NCI-H226 (cell line): ENCODE measurements around the gene HIVEP1.
"Not testable (repeated sequence)": the region's sequence is repeated elsewhere in the genome, so short reads cannot be mapped to it uniquely, and the experiment has no call there.

Experiments used
- DNase-seq: peaks from one replicate; pipeline ENCODE4 v3.0.0-alpha.2; 2015

Gene HIVEP1

DNA sequence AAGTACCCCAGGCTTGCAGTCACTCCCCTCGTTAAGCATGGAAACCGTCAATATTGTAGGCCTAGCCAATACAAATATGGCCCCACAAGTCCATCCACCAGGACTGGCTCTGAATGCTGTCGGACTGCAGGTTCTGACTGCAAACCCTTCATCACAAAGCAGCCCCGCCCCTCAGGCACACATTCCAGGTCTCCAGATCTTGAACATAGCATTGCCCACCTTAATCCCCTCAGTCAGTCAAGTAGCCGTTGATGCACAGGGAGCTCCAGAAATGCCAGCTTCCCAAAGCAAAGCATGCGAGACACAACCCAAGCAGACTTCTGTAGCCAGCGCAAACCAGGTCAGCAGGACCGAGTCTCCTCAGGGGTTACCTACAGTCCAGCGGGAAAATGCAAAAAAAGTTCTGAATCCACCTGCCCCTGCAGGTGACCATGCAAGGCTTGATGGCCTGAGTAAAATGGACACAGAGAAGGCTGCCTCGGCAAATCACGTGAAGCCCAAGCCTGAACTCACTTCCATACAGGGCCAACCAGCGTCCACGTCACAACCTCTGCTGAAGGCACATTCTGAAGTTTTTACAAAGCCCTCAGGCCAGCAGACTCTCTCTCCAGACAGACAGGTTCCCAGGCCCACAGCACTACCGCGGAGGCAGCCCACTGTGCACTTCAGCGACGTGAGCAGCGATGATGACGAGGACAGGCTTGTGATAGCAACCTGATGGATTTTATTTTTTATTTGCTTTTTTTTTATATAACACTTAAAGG is 151.8 kb downstream of the HIVEP1 start:
- DNase-seq: no peak

DNA sequence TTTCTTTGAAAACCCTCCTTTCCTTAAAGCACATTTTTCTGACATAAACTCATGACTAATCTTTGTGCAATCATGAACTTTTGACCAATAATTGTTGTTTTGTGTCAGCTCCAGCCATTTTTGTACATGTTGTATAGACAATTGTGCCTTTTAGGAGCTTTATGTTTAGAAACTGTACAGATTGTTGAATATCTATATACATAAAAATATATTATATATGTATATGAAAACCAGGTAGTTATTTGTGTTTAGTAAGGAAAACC is 152.3 kb downstream of the HIVEP1 start:
- DNase-seq: no peak

- DNase-seq: no peak
Observed at GRCh38 chr6:12165297-12165696, 153.2 kb downstream of the HIVEP1 start.

GRCh38 chr6:12165722-12166280 is 153.7 kb downstream of the HIVEP1 start:
- DNase-seq: no peak

DNA sequence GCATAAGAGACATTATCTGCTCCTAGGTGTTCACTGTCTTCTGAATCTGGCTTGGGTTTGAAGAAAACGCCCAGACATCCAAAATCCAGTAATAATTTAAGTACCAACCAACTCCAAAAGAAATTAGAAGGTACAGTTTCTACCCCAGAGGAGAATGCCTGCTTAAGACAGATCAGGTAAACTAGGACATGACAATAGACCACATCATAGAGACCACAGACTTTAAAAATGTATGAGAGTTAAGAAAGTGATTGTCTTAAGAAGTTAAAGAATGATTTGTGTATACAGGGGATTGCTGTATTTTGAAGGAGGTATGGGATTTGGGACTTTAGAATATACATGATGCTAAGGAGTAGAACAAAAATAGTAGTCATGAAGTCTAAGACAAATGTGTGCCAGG is 157.3 kb downstream of the HIVEP1 start:
- no peak for DNase-seq

GRCh38 chr6:12170351-12171092 is 158.4 kb downstream of the HIVEP1 start:
- no peak for DNase-seq

DNA sequence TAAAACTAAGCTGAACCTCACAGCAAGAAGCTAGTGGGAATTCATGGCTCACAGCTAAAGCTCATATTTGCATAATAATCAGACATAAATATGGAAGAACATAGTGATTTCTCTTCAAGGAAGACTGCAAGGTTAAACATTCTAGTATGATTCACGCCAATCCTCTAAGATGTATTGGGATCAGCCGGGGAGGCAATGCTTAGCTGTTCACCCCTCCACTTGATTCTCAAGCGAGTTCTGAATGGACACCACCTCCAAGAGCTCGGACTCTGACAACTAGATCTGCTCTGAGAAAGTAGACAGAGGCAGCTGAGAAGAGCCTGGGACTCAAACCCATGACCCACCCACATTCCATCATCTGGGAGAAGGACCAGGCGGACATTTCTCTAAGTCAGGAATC is 159.6 kb downstream of the HIVEP1 start:
- no peak for DNase-seq

- no peak for DNase-seq
Observed at GRCh38 chr6:12172572-12172971, 160.5 kb downstream of the HIVEP1 start.

GRCh38 chr6:12173181-12173580 is 161.1 kb downstream of the HIVEP1 start:
- DNase-seq: no peak

GRCh38 chr6:12173661-12174060 is 161.5 kb downstream of the HIVEP1 start:
- no peak for DNase-seq

GRCh38 chr6:12174878-12175277 is 162.8 kb downstream of the HIVEP1 start:
- peak; percentile 19 for DNase-seq

GRCh38 chr6:12175626-12176025 is 163.5 kb downstream of the HIVEP1 start:
- DNase-seq: no peak

GRCh38 chr6:12176782-12177181 is 164.7 kb downstream of the HIVEP1 start:
- DNase-seq: not testable (repeated sequence)

DNA sequence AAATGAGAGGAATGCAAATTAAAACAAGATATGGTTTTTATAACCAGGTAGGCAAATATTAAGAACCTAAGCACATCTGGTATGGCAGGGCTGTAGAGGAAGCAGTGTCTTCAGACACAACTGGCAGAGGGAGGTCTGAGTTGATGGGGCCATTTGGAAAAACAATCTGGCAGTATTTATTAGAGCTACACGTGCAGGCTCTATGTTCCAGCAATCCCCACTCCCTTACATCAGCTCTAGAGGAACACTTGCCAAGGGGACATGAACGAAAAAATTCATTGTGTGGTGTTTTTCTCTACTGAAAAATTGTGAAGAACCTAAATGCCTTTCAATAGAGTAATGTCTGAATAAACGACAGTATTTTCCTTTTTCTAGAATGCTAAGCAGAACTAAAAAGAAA is 166.4 kb downstream of the HIVEP1 start:
- DNase-seq: no peak

GRCh38 chr6:12181481-12181880 is 169.4 kb downstream of the HIVEP1 start:
- DNase-seq: no peak

DNA sequence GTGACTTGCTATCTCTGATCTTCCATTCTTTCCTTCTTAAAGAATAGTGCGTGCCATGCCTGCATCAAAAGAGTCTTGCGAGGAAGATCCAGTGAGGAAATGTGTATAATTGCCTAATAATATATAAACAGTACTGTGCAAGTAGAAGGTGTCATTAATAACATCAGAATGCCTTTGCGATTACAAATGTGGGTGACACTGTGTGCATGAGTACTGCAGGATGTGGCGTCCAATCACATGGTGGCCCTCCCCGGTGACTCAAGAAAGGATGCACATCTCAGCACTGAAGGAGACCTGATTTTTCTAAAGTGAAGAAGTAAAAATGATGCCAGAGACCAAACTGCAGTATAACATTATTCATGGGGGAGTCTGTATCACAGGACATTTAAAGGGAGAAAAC is 170.6 kb downstream of the HIVEP1 start:
- no peak for DNase-seq

GRCh38 chr6:12185081-12185673 is 173.1 kb downstream of the HIVEP1 start:
- DNase-seq: no peak

GRCh38 chr6:12186528-12186927 is 174.4 kb downstream of the HIVEP1 start:
- DNase-seq: no peak

GRCh38 chr6:12189150-12189549 is 177.0 kb downstream of the HIVEP1 start:
- no peak for DNase-seq

DNA sequence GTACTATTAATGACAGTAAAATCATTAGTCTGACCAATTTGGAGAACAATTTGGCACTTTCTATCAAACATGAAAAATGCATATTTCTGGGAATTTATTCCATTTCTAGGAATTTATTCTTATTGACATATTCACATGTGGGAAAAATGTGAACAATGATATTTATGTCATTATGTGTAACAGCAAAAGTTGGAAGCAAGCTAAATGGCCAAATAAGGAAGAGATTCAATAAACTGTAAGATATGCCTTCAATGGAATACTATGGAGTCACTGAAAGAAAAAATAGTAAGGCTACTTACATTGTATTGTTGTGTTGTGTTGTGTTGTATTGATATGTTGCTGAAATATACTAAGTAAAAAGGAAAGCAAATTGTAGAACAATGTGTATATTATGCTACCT is 177.5 kb downstream of the HIVEP1 start:
- DNase-seq: no peak

GRCh38 chr6:12190252-12190651 is 178.1 kb downstream of the HIVEP1 start:
- no peak for DNase-seq

GRCh38 chr6:12196326-12196936 is 184.3 kb downstream of the HIVEP1 start:
- peak; percentile 79 for DNase-seq

DNA sequence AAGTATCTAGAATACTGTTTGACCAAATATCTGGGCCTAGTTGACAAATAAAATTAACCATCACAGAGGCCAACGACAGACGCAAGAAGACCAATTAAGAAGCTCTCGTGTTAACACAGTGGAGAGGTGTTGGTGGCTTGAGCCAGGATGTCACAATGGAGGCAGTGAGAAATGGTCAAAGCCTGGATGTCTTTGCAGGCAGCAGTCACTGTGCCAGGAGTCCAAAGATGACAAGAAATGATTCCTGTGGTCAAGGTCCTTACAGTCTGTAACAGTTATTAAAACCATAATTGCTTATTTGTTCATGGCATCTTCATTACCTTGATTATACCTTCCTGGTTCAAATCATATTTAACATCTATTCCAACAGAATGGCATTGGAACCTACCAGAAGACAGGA is 186.7 kb downstream of the HIVEP1 start:
- DNase-seq: no peak
